GM19099 (cell line): Measurements from ENCODE around the gene MROH2A.

ENCODE experiments used
- POLR2A ChIP-seq: IDR thresholded peaks from 3 replicates; pipeline ENCODE4 v1.6.1; 2011; ENCODE audit warnings: low read depth; ENCODE audit not compliant: insufficient read length; ENCODE audit errors: extremely low read depth

Gene MROH2A

DNA sequence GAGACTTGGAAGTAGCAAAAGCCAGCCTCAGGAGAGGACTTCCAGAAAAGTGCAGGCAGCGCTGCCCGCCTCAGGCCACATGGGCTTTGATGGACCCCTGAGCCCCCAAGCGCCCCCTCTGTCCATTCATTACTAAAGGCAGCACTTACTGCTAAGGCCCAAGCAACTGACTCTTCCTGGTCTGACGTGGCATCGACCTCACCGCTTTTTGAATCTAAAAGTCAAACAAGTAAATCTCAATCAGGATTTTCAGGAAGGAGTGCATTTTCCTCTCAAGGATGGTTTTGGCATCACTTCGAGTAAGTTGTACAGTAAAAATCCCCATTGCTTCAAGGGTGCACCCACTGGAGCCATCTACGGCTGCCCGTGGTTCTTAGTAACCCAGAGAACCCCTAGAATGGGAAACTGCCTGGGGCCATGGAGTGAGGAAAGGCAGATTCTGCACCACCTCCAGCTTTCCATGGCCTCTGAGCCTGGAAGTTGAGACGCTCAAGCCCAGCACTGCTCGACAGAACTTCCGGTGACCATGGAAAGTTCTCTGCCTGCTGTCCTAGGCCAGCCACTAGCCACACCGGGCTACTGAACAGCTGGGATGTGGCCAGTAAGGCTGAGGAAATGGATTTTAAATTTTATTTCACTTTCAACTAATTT lies 69.2 kb downstream of the MROH2A start:
- TF ChIP-seq POLR2A = no peak

DNA sequence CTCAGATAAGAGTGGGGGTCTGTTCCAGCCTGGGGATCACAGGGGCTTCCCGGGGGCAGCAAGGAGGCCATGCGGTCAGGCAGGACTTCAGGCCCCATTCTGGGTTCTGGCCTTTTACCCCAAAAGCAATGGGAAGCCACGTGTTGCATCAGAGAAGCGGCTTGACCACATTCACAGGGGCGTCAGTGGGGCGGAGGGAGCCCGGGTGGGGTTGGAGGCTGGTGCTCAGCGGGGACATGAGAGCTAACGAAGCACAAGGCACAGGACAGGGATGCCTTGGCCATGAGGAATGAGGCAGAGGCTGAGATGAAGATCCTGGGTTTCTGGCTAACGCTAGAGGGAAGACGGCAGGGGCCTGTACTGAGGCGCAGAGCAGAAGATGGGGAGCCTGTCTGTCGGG lies 70.1 kb downstream of the MROH2A start:
- no peak for TF ChIP-seq POLR2A

DNA sequence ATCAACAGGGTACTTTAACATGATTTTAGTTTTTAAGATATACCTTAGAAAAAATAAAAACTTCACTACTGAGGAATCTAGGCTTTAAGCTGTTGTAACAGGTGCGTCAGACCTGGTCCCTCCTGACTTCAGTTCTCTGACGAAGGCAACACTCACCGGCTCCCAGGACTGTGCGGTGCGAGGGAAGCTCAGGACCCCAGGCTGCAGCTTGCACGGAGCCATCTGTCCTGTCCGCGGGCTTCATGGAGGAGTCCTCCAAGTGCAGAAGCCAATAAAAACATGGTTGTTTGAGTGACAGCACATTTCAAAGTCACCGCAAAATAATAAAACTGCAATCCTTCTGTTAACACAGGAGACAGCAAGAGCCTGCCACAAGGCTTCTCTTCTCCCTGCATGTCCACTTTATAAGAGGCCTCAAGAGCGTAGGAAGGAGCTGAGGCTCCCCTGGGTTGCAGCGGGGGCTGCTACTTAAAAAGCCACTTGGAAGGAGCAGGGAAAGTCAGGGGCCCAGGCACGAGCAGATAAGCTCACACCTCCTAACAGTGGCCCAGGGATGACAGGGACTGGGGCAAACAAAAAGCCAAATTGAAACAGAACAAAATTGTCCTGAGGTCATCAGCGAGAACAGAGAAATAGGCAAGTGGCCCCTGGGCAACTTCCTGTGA lies 71.6 kb downstream of the MROH2A start:
- no peak for TF ChIP-seq POLR2A

DNA sequence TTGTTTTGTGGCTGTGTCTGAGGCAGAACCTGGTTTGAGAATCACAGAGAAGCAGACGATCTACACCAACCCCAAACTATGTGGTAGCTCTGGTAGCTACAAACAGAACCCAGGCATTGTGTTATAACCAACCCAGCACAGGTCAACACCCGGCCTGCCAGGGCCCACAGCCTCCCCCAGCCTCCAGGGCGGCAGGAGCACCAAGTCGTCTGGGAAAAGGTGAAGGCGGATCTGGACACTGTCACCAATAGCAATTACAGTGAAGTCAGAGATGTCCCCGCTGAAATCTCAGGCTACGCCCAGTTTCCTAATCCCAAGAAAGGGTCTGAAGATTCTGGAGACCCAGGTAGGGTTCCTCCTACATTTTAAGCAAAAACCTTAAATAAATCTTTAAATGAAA lies 72.6 kb downstream of the MROH2A start:
- no peak for TF ChIP-seq POLR2A

DNA sequence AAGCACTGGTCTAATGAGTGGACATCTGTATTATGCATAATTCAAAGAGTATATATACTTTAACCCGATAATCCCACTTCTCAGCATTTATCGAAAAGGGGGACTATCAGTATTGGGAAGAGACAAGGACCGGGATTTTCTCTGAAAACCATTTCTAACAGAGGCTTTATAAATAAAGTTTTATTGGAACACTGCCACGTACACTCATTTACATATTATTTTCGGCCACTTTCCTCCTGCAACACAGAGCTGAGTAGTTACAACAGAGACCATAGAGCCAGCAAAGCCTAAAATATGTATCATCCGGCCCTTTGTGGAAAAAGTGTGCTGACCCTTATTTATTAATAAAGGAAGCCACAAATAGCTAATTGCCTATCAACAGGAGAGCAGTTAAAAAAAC lies 73.0 kb downstream of the MROH2A start:
- TF ChIP-seq POLR2A = no peak

DNA sequence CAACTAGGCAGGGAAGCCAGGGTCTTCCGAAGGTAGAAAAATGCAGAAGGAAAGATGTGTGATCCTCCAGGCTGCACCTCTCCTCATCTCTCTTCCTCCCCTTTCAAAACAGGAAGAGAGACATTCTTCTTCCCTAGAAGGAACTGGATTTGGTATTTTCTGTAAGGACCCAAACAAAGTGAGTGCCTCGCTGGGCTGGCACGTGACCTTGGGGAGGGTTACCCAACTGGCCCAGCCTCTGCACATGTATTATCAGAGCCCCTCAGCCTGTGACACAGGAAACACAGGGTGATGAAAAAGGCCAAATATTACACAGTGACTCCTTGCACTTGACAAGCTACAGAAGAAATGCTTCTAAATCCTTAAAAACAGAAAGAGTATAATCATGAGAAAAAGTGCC lies 73.9 kb downstream of the MROH2A start:
- TF ChIP-seq POLR2A = no peak

DNA sequence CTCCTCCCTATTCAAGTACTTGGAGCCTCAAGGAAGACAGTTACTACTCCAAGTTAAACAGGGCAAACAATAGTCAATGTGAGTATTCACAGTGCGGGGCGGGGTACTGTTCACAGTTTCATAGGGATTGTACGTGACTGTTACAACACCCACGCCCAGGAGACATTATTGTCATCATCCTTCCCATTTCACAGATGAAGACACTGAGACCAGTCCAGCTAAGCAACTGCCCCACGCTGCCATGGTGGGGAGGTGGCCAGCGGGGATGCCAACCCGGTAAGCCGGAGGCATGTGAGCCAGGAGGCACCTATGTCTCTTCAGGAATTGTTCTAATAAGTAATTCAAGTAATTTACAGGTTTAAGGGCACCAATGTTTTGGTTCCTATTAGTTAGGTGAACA lies 75.2 kb downstream of the MROH2A start:
- TF ChIP-seq POLR2A = no peak

DNA sequence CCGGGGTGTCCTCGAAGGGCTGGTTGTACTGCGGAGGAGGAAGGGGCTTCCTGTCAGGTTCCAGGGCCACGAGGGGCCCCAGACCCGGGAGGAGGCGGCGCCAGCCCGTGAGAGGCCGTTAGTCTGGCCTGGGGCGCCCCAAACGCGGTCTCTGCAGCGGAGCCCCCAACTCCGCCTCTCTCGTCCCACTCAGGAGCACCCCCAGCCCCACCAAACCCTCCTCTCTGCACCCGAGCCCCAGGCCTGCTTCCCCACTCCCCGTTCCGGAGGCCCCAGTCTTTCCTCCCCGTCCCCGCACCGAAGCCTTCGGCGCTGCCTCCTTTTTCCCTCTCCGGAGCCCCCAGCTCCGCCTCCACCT lies 75.7 kb downstream of the MROH2A start:
- no peak for TF ChIP-seq POLR2A

DNA sequence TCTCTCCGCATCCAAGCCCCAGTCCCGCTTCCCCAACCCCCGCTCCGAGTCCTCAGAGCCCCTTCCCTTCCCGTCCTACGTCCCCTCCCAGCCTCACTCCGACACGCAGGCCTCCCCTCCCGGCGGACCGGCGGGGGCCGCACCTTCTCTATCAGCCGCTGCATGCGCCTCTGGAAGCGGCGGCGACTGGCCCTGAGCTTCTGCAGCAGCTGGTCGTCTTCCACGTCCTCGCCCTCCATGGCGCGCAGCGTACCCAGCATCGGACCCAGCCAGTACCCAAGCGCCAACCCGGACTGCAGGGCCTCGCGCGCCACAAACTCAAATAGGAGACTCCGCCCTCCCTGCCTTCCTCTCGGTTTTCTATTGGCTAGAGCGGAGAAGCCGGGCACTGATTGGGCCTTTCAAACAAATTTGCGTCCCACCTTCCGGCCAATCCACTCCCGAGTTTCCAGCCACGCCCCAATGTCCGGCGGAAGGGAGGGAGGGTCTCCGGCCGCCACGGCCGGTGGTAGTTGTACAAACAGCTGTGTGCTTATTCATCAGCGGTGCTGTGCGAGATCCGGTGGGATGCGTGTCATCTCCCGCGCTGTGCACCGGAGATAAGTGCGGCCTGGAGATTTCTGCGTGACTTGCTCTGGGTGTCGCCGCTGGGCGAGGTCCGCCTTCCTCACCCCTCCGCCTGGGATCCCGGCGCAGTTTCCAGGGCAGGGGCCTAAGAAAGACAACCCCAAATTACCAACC lies 76.3 kb downstream of the MROH2A start, which contains the start of gene HJURP:
TSS of gene HJURP (minus strand) at position 295 of the 741 bp plus-strand sequence. CDS start at position 260, 35 bp downstream.
- peak; percentile 92 for TF ChIP-seq POLR2A

DNA sequence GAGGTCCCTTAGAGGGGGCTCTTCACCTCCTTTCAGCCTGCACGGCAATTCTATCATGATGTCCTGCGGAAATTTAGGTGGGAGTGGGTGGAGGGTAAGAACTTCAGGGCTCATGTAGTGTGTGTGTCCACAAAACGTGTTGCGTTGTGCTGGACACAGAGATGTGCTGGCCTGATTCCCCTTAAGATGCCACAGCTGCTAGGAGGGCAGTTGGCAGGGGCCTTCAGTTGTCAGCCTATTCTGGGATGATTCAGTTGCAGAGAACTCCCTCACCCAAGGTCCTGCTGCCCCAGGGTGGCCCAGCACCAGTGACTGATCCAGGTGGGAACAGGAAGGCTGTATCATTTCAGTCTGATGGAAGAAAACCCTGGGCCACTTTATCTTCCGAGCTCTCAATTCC lies 77.2 kb downstream of the MROH2A start:
- no peak for TF ChIP-seq POLR2A

DNA sequence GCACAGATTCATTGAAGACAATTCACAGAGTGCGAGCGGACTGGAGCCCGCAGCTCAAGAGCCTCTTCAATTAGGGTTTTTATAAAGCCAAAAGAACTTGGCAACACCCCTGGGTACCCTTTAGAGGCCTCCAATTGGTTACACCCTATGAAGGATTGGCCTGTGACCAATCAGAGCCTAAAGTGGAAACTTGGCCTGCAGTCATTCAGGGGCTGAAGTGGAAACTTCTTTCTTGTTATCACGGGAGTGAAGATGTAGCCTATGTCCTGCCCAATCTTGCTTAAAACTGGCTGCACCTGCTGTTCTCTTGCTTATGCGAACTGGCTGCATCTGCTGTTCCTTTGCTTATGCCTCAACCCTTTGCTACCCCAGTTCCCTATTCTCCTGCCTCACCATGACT lies 78.1 kb downstream of the MROH2A start:
- no peak for TF ChIP-seq POLR2A

DNA sequence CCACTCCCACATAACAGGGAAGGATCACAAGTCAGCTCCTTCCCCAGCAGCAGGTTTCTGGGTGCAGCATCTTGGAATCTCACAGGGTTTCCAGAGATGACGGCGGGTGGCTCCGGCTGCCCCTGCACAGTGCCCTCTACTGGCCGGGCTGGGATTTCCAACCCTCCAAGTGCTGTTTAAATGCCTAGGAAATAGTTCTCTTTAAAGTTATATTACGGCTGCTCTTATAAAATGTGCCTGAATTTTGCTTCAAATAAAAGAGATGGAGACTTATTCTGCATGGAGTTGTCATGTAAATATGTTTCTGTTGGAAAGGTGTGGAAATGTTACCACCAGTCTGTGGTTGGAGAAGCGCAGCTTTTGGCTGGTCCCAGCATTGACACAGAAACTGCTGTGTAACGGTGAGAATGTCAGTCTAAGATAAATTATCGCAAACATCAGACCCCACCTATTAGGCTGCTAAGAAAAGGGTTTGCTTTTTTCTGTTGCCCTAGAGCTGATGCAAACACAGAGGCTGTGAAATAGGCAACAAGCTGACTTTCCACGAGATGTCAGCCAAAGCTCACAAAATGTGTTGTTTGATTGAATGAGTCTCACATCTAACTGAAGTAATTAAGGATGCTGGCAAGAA lies 79.5 kb downstream of the MROH2A start:
- no peak for TF ChIP-seq POLR2A

DNA sequence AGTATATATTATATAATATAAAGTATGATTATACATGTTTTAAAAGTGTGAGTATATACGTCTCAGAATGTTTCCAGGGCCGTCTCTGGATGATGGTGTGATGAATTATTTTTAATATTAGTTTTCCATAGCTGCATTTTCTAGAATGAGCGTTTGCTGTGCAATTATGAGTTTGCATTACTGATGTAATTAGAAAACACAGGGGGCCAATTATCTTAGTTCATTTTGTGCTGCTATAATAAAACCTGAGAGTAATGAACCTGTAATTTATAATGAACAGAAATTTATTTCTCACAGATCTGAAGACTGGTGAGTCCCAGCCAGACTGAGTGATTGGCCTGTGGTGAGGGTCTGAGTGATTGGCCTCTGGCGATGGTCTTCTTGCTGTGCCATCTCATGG lies 80.2 kb downstream of the MROH2A start:
- TF ChIP-seq POLR2A = no peak

DNA sequence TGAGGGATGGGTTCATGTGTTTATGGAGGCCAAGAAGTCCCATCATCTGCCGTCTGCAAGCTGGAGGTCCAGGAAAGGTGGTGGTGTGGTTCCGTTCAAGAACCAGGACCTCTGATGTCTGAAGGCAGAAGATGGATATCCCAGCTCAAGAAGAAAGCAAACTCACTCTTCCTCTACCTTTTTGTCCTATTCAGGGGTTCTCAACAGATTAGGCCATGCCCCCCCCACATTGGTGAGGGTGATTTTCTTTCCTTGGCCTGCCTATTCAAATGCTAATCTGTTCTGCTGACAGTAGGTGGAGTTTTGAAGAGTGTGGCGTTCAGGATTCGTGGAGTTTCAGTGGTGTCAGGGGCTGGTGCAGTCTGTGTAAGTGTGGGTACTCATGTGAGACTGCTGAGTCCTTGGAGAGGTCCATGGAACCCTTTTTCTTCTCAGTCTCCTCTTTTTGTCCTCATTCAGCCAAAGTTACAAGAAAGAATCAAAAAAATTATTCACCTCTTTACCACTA lies 84.2 kb downstream of the MROH2A start:
- no peak for TF ChIP-seq POLR2A

DNA sequence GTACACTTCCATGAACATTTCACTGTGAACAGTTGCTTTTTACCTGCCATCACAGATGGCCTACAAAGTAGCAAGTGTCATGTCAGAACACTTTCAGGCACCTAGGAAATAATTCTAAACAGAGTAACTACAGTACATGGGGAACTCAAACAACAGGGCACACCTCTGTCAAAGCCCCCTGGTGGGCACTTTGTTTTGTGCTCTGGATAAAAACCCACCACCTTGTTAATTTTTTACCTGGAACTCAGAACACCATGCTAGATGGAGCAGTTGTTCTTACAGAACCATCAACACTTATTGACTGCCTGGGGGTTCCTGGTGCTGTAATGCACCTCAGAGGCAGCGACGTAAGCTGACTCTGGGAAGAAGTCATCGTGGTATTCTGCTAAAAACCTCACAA lies 87.7 kb downstream of the MROH2A start:
- no peak for TF ChIP-seq POLR2A
